Measurements from ENCODE around the gene CPA4. TPM values are rescaled to one million over a fixed set of nuclear protein-coding genes. Genes with fewer than 3 reads are reported as not detected.
"Not testable (repeated sequence)": the region's sequence is repeated elsewhere in the genome, so short reads cannot be mapped to it uniquely, and the experiment has no call there.

Gene CPA4, protein sequence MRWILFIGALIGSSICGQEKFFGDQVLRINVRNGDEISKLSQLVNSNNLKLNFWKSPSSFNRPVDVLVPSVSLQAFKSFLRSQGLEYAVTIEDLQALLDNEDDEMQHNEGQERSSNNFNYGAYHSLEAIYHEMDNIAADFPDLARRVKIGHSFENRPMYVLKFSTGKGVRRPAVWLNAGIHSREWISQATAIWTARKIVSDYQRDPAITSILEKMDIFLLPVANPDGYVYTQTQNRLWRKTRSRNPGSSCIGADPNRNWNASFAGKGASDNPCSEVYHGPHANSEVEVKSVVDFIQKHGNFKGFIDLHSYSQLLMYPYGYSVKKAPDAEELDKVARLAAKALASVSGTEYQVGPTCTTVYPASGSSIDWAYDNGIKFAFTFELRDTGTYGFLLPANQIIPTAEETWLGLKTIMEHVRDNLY
- polyA plus RNA-seq (2013, experiment 1 of 4) = 0.46 TPM
- 0.28 TPM for polyA plus RNA-seq (2013, experiment 2 of 4)
- 0.37 TPM for polyA plus RNA-seq (2013, experiment 3 of 4)
- polyA plus RNA-seq (2013, experiment 4 of 4) = 1.4 TPM

DNA sequence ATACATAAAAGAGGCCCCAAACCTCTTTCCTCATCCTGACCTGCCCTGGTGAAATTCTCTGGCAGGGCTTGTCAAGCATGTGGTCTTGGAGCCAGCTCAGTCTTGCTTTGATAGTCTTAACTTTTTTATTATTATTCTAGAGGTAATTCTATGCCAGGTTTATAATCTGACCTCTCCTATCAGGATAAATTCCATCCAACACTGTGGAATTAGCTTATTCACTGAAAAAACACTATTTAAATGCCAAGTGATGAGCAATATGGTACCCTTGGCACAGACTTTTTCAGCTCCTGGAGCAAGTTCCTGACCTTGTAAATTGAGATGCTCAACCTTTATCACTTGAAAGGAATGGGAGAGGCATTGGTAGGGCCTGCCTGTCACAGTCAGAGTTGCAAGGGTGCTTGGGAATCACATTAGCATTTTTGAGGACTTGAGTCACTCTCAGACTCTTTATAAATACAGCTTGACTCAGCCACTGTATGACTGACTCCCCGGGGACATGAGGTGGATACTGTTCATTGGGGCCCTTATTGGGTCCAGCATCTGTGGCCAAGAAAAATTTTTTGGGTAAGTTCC is at the start of gene CPA4:
TSS of gene CPA4 (plus strand) at position 480 of the 576 bp plus-strand sequence. CDS start at position 500, 20 bp downstream.
- H3K9me3 ChIP-seq (ENCODE audit: control insufficient read depth, low read length) = no peaks in the 10 kb centered on the region
- H3K4me3 ChIP-seq (ENCODE audit: insufficient read depth, low read depth, low read length) = no peak within 1 kb of the TSS
- H3K27me3 ChIP-seq (ENCODE audit: control insufficient read depth, insufficient read depth, low read length, poor library complexity, severe bottlenecking) = no peaks in the 10 kb centered on the region
- peaks cover 5% of the 10 kb centered on the region for H3K4me1 ChIP-seq (ENCODE audit: control insufficient read depth, insufficient read depth, low read length)
- H3K27ac ChIP-seq (ENCODE audit: insufficient read depth, low read depth, low read length, poor library complexity, severe bottlenecking) = no peak within 1 kb of the TSS
- WGBS, 2 experiments = 88 to 89% methylated on average over 1 of the region's 1 CpG
- H3K36me3 ChIP-seq (ENCODE audit: control insufficient read depth, insufficient read depth, low read length) = no peaks in the 10 kb centered on the region

DNA sequence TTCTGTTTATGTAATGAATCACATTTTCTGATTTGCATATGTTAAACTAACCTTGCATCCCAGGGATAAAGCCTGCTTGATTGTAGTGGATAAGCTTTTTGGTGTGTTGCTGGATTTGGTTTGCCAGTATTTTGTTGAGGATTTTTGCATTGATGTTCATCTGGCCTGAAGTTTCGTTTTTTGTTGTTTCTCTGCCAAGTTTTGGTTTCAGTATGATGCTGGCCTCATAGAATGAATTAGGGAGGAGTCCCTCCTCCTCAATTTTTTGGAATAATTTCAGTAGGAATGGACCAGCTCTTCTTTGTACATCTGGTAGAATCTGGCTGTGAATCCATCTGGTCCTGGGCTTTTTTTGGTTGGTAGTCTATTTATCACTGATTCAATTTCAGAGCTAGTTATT is 49.5 kb upstream of the CPA4 start:
- H3K27me3 ChIP-seq (ENCODE audit: control insufficient read depth, insufficient read depth, low read length, poor library complexity, severe bottlenecking); H3K9me3 ChIP-seq (ENCODE audit: control insufficient read depth, low read length); H3K4me1 ChIP-seq (ENCODE audit: control insufficient read depth, insufficient read depth, low read length); H3K27ac ChIP-seq (ENCODE audit: insufficient read depth, low read depth, low read length, poor library complexity, severe bottlenecking); H3K36me3 ChIP-seq (ENCODE audit: control insufficient read depth, insufficient read depth, low read length); H3K4me3 ChIP-seq (ENCODE audit: insufficient read depth, low read depth, low read length): not testable (repeated sequence)
- 86 to 100% methylated on average over 1 of the region's 1 CpG for WGBS, 2 experiments

DNA sequence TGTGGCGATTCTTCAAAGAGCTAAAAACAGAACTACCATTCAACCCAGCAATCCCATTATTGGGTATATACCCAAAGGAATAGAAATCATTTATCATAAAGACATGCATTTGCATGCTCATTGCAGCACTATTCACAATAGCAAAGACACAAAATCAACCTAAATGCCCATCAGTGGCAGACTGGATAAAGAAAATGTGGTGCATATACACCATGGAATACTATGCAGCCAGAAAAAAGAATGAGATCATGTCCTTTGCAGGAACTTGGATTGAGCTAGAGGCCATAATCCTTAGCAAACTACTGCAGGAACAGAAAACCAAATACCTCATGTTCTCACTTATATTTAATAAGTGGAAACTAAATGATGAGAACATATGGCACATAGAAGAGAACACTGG is 46.5 kb upstream of the CPA4 start:
- H3K27ac ChIP-seq (ENCODE audit: insufficient read depth, low read depth, low read length, poor library complexity, severe bottlenecking); H3K4me1 ChIP-seq (ENCODE audit: control insufficient read depth, insufficient read depth, low read length); H3K9me3 ChIP-seq (ENCODE audit: control insufficient read depth, low read length); H3K27me3 ChIP-seq (ENCODE audit: control insufficient read depth, insufficient read depth, low read length, poor library complexity, severe bottlenecking); H3K4me3 ChIP-seq (ENCODE audit: insufficient read depth, low read depth, low read length); H3K36me3 ChIP-seq (ENCODE audit: control insufficient read depth, insufficient read depth, low read length): not testable (repeated sequence)
- WGBS, 2 experiments = 100% methylated on average over 1 of the region's 1 CpG

DNA sequence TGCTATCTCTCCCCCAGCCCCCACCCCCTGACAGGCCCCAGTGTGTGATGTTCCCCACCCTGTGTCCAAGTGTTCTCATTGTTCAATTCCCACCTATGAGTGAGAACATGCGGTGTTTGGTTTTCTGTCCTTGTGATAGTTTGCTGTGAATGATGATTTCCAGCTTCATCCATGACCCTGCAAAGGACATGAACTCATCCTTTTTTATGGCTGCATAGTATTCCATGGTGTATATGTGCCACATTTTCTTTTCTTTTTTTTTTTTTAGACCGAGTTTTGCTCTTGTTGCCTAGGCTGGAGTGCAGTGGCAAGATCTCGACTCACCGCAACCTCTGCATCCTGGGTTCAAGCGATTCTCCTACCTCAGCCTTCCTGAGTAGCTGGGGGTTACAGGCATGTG is 44.1 kb upstream of the CPA4 start:
- not testable (repeated sequence) for H3K4me3 ChIP-seq (ENCODE audit: insufficient read depth, low read depth, low read length)
- 86 to 95% methylated on average over 5 of the region's 5 CpGs for WGBS, 2 experiments

DNA sequence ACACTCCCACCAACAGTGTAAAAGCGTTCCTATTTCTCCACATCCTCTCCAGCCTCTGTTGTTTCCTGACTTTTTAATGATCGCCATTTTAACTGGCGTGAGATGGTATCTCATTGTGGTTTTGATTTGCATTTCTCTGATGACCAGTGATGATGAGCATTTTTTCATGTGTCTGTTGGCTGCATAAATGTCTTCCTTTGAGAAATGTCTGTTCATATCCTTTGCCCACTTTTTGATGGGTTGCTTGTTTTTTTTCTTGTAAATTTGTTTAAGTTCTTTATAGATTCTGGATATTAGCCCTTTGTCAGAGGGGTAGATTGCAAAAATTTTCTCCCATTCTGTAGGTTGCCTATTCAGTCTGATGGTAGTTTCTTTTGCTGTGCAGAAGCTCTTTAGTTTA is 43.3 kb upstream of the CPA4 start:
- H3K4me1 ChIP-seq (ENCODE audit: control insufficient read depth, insufficient read depth, low read length); H3K27ac ChIP-seq (ENCODE audit: insufficient read depth, low read depth, low read length, poor library complexity, severe bottlenecking); H3K4me3 ChIP-seq (ENCODE audit: insufficient read depth, low read depth, low read length); H3K9me3 ChIP-seq (ENCODE audit: control insufficient read depth, low read length); H3K36me3 ChIP-seq (ENCODE audit: control insufficient read depth, insufficient read depth, low read length); H3K27me3 ChIP-seq (ENCODE audit: control insufficient read depth, insufficient read depth, low read length, poor library complexity, severe bottlenecking): not testable (repeated sequence)
- 86% methylated on average over 1 of the region's 3 CpGs; no CpG with 5 or more reads in 1 of the 2 experiments for WGBS, 2 experiments

More for the DNA sequence above, 44.1 kb upstream of the CPA4 start:
- not testable (repeated sequence) for H3K4me1 ChIP-seq (ENCODE audit: control insufficient read depth, insufficient read depth, low read length); H3K27me3 ChIP-seq (ENCODE audit: control insufficient read depth, insufficient read depth, low read length, poor library complexity, severe bottlenecking); H3K9me3 ChIP-seq (ENCODE audit: control insufficient read depth, low read length); H3K27ac ChIP-seq (ENCODE audit: insufficient read depth, low read depth, low read length, poor library complexity, severe bottlenecking); H3K36me3 ChIP-seq (ENCODE audit: control insufficient read depth, insufficient read depth, low read length)

DNA sequence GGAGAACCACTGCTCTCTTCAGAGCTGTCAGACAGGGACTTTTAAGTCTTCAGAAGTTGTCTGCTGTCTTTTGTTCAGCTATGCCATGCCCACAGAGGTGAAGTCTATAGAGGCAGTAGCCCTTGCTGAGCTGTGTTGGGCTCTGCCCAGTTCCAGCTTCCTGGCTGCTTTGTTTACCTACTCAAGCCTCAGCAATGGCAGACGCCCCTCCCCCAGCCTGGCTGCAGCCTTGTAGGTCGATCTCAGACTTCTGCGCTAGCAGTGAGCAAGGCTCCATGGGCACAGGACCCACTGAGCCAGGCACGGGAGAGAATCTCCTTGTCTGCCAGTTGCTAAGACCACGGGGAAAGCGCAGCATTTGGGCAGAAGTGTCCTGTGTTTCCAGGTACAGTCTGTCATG is 38.4 kb upstream of the CPA4 start:
- Histone ChIP-seq H3K9me3 (ENCODE audit: control insufficient read depth, low read length) (peaks cover 8% of the 10 kb centered on the region), H3K36me3 (ENCODE audit: control insufficient read depth, insufficient read depth, low read length) (no peaks in the 10 kb centered on the region), H3K27me3 (ENCODE audit: control insufficient read depth, insufficient read depth, low read length, poor library complexity, severe bottlenecking) (no peaks in the 10 kb centered on the region), H3K4me1 (ENCODE audit: control insufficient read depth, insufficient read depth, low read length) (peaks cover 4% of the 10 kb centered on the region), H3K27ac (ENCODE audit: insufficient read depth, low read depth, low read length, poor library complexity, severe bottlenecking) (no peak overlapping the region), H3K4me3 (ENCODE audit: insufficient read depth, low read depth, low read length) (no peak overlapping the region)
- 76% methylated on average over 6 of the region's 6 CpGs for WGBS, 2 experiments

DNA sequence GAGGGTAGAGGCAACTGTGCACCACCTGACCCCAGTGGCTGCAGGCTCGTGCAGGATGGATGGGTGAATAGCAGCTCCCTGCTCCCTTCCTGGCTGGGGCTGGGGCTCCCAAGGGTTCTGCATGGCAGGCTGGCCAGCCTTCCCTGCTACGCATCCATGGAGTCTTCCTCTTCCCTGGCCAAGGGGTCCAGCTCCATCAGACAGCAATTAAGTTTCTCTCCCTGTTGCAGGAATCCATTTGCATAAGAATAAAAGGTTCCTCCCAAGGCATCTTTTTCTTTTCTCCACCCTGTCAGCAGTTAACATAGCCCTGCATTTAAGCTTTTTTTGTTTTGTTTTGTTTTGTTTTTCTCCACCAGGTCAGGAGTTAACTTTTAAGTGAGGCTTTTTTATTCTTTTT is 36.3 kb upstream of the CPA4 start:
- Histone ChIP-seq H3K9me3 (ENCODE audit: control insufficient read depth, low read length) (peaks cover 8% of the 10 kb centered on the region), H3K4me3 (ENCODE audit: insufficient read depth, low read depth, low read length) (no peak overlapping the region)
- WGBS, 2 experiments = 49 to 62% methylated on average over 2 of the region's 2 CpGs

DNA sequence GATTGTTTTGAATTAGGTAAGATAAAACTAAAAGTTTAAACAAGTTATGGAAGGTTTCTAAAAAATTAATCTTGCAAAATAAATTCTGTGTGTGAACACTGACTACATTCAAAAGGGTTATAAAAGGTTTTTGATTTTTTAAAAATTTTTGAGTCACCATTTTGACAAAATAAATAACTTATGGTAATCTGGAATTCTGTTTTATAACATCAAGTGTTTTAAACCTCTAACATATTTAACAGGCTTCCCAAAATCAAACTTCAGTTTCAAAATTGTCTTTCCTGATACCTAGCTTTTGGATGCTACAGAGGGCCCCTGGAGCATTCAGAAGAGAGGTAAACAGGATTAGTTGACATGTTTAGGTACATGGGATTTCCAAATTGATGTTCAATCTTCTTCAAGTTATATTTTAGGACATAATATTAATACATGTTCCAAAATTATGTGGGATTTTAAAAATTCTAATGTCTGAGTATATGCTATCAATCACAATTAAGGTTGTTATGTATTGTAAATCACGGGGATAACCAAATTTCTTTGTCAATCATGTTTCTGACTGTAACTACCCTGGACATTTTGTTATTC is 34.4 kb upstream of the CPA4 start:
- H3K27ac ChIP-seq (ENCODE audit: insufficient read depth, low read depth, low read length, poor library complexity, severe bottlenecking) = no peak overlapping the region
- H3K27me3 ChIP-seq (ENCODE audit: control insufficient read depth, insufficient read depth, low read length, poor library complexity, severe bottlenecking) = no peaks in the 10 kb centered on the region
- WGBS, 2 experiments = 88 to 89% methylated on average over 1 of the region's 1 CpG
- no peak overlapping the region for H3K4me3 ChIP-seq (ENCODE audit: insufficient read depth, low read depth, low read length)
- peaks cover 8% of the 10 kb centered on the region for H3K9me3 ChIP-seq (ENCODE audit: control insufficient read depth, low read length)
- peaks cover 12% of the 10 kb centered on the region for H3K4me1 ChIP-seq (ENCODE audit: control insufficient read depth, insufficient read depth, low read length)
- H3K36me3 ChIP-seq (ENCODE audit: control insufficient read depth, insufficient read depth, low read length) = no peaks in the 10 kb centered on the region

More for the DNA sequence above, 36.3 kb upstream of the CPA4 start:
- no peaks in the 10 kb centered on the region for H3K27me3 ChIP-seq (ENCODE audit: control insufficient read depth, insufficient read depth, low read length, poor library complexity, severe bottlenecking)
- H3K27ac ChIP-seq (ENCODE audit: insufficient read depth, low read depth, low read length, poor library complexity, severe bottlenecking) = no peak overlapping the region
- no peaks in the 10 kb centered on the region for H3K36me3 ChIP-seq (ENCODE audit: control insufficient read depth, insufficient read depth, low read length)
- H3K4me1 ChIP-seq (ENCODE audit: control insufficient read depth, insufficient read depth, low read length) = peaks cover 12% of the 10 kb centered on the region

DNA sequence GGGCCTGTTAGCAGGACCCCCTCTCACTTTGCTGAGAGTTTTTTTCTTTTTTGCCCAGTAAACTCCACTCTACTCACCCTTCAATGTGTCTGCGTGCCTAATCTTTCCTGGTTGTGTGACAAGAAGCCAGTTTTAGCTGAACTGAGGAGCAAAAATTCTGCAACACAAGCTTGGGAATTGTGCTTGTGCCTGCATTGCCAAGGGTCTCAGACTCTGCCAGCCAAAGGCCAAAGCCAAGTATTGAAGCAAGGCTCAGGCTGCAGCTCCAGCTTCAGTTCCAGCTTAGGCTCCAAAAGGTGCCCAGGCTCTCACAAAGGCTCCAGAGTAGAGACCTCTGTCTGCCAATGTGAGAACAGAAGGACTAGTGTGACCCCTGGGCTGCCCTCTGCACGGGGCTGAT is 30.5 kb upstream of the CPA4 start:
- Histone ChIP-seq H3K9me3 (ENCODE audit: control insufficient read depth, low read length) (peaks cover 5% of the 10 kb centered on the region), H3K36me3 (ENCODE audit: control insufficient read depth, insufficient read depth, low read length) (no peaks in the 10 kb centered on the region), H3K4me3 (ENCODE audit: insufficient read depth, low read depth, low read length) (no peak overlapping the region), H3K27me3 (ENCODE audit: control insufficient read depth, insufficient read depth, low read length, poor library complexity, severe bottlenecking) (no peaks in the 10 kb centered on the region), H3K27ac (ENCODE audit: insufficient read depth, low read depth, low read length, poor library complexity, severe bottlenecking) (no peak overlapping the region), H3K4me1 (ENCODE audit: control insufficient read depth, insufficient read depth, low read length) (peaks cover 15% of the 10 kb centered on the region)
- WGBS, 2 experiments = 87 to 90% methylated on average over 2 of the region's 2 CpGs

DNA sequence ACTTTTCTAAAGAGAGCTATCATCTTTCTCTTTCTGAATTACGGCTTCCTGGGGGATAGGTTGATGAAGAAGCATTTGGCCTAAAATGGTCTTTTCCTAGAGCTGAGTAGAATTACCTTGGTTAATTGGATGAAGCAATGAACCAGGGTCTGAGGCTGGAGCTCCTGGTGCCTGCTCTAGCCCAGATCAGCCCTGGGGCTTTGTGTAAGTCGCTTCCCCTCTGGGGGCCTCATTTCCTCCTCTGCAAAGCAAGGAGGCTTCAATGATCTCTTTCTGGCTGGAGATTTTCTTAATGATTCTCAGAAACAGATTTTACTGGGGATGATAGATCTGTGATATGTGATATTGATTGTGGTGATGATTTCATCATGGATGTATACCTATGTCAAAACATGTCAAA is 29.8 kb upstream of the CPA4 start:
- 84% methylated on average over 2 of the region's 2 CpGs for WGBS, 2 experiments

More for the DNA sequence above, 29.8 kb upstream of the CPA4 start:
- peaks cover 15% of the 10 kb centered on the region for H3K4me1 ChIP-seq (ENCODE audit: control insufficient read depth, insufficient read depth, low read length)
- no peaks in the 10 kb centered on the region for H3K27me3 ChIP-seq (ENCODE audit: control insufficient read depth, insufficient read depth, low read length, poor library complexity, severe bottlenecking)
- no peaks in the 10 kb centered on the region for H3K36me3 ChIP-seq (ENCODE audit: control insufficient read depth, insufficient read depth, low read length)
- H3K9me3 ChIP-seq (ENCODE audit: control insufficient read depth, low read length) = peaks cover under 1% of the 10 kb centered on the region
- H3K4me3 ChIP-seq (ENCODE audit: insufficient read depth, low read depth, low read length) = no peak overlapping the region
- H3K27ac ChIP-seq (ENCODE audit: insufficient read depth, low read depth, low read length, poor library complexity, severe bottlenecking) = no peak overlapping the region

Data from ectodermal cell (in vitro differentiated cells).